CD4-positive, alpha-beta T cell treated with Interleukin-6 at 100 ng/mL for 8 hours (primary cell): ENCODE data around the gene EXOC1L.

Experiments used
- DNase-seq: peaks from one replicate; pipeline ENCODE4 v3.0.0-alpha.2; 2020; ENCODE audit warnings: mixed read lengths, low spot score

Gene EXOC1L

GRCh38 chr4:55884093-55884850, 64.7 kb downstream of the EXOC1L start:
- DNase-seq: no peak

GRCh38 chr4:55884851-55885219, 65.2 kb downstream of the EXOC1L start:
- DNase-seq: no peak
